HG03060 (cell line): Measurements from ENCODE around the gene PAX5.

Source experiments
- ATAC-seq: cut with Tn5 transposase; IDR thresholded peaks from one replicate; pipeline ENCODE4 v1.9.1; 2021; ENCODE audit warnings: low read depth, moderate number of reproducible peaks; ENCODE audit not compliant: unreplicated experiment

PAX5 gene

DNA sequence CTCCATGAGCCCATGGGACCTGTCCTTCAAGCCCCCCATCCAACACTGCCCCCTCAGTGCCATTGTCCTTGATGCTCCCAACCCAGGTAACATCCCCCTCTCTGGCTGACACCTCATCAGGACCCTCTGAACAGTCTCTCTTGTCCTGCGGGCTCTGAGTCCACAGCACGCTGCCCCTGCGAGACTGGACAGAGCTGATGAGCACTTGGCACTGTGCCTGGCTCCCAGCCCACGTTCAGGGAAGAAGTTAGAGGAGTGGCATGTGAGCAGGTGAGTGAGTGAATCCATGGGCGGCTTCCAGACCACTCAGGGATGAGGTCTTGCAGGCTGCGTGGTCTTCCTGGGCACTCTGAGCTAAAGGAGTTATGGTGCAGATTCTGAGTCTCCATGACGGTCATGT lies 70.7 kb downstream of the PAX5 start:
- no peak for ATAC-seq

DNA sequence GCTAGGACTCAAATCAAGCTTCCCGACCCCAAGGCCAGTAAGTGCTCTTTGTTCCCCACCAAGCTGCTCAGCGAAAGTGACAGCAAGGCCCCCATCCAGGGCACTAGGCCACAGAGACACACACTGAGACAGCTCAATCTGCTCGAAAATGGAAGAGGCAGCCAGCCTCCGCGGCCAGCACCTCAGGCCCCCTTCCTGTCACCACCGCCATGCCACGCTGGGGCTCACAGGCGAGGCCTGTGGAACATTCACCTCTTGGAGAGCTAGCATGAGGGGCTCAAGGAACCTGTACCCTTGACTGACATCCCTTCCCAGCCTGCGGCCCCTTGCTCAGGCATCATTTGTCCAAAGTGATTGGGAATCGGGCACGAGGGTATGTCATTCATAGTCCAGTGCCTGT lies 71.4 kb downstream of the PAX5 start:
- ATAC-seq = no peak

DNA sequence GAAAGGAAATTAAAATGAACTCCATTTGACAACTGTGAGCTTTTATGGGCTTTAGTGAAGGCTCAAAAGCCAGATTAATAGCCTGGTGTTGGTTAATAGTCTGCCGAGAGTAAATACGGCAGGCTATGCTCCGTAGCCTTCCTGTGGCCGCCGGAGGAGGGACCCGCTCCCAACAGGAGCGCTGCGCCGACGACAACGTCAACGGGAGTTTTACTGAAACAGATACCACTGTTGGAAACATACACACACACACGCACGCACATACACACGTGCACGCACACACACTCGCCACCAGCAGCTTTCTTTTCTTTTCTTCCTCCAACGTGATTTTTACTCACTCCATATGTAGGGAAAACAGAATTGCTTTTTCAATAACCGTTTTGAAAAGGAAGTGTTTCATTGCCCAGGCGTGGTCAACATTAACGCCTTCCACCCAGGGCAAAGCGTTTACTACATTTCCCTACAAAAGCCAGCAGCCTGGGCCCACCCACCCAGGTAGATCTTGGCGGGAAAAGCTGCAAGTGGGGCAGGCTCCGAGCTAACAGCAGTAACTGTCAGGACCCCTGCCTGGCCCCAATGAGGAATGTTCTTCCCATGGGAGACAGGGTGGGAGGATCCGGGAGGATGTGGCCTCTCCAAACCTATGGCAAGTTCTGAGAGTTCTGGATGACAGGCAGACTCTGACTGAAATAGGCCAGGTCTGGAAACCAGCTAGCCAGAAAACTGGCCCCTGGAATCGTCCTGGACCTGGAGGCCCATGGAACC lies 72.3 kb downstream of the PAX5 start:
- no peak for ATAC-seq

GRCh38 chr9:36961051-36961450 lies 73.0 kb downstream of the PAX5 start:
- no peak for ATAC-seq

DNA sequence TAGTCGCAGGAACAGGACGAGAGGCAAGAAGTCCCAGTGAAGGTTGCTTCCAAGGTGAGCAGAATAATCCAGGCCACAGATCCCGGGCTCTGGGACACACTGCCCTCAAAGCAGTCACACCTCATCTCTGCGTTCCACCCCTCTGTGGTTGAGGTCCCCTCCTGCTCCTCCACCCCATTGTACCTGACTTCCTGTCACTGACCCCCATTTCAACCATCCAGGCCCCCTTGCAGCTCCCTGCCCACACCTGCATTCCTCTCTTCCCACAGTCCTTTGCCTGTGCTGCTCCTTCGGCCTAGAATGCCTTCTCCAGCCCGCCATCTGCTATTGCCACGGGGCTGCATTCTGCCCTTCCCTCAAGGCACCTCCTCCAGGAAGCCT lies 73.5 kb downstream of the PAX5 start:
- no peak for ATAC-seq

DNA sequence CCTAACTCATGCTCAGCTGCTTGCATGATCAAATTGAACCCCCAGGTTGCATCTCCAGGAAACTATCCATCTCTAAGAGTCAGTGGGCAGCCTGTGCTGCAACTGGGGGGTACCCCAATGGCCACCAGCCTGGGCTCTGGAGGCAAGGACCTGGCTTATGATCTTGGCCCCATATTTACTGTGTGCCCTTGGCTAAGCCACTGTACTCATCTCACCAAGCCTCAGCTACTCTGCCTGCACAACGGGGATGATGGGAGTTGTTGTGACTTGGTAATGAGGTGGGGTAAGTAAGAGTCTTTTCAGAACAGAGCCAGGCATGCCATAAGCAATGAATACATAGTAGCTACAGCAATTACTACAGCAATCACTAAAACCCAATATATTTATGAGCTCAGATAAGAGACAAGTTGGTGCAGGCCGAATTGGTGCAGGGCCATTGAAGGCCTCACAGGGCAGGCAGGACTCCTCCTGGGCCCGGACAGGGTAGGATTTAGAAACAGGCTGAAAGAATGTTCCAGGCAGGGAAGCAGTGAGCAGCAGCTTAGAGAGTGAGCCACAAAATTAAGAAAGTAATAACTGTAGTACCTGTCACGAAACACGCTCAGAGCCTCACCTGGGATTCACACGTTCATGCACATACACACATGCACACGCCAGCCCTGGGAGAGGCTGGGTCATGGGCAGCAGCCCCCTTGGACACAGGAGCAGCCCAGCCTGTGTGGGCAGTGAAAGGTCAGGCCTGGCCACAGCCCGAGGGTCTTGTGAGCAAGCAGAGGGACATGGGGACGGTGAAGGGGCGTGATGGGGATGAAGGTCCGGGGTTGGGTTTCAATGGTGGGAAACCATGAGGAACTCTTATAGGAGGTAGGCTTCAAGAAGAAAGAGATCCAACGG lies 74.1 kb downstream of the PAX5 start:
- ATAC-seq = no peak

DNA sequence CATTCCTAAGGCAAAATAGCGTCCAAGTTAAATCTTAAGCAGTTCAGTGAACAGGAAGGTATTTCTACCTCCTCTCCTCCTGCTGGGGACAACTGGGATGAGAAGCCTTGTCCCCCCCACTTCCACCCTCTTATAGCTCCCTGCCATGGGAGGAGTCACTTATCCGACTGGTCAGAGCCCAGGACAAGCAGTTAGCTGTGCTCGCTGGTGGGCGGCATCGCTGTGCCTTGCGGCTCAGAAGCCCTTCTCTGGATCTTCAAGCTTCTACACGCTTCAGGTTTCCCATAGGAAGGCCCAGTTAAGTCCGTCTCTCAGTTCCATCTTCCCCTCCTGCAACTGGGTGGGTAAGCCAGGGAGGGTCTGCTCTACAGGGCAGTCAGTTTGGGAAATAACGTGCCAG lies 77.2 kb downstream of the PAX5 start:
- ATAC-seq = no peak

GRCh38 chr9:36950389-36950788 lies 83.7 kb downstream of the PAX5 start:
- no peak for ATAC-seq

DNA sequence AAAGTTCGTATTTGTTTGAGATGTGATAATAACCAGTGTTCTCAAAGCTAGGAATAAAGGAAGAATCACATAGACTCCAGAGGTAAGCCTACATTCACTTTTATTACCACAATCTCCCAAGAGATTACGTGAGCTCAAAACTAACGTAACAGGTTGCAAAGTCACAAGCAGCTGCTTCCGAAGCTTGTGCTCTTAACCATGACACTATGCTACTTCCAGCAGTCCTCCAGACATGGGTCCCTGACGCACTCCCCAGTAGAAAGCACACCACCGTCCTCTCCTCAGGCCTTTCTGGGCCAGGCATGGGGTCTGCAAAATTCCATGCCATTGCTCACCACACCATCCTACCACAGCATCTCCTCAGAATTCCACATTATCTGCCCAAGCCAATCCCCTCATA lies 84.6 kb downstream of the PAX5 start:
- no peak for ATAC-seq

- no peak for ATAC-seq
Observed at GRCh38 chr9:36948051-36948450, 86.0 kb downstream of the PAX5 start.

DNA sequence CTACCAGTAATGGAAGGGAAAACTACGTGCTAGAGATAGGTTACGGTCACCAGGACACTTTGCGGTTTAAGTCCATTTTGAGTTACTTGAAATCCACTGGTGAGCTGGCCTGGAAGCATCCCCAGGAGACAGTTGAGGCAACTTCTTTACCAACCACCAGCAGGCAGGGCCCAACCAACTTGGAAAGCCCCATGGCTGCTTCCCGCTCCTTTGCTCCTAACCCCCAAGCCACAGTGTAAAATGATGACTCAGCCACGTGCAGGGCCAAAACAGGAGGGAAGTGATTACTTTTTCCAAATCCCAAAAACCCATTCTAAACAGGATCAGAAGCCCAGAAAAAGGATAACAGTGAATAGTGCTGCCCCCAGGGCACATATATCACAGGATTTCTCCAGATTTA lies 87.4 kb downstream of the PAX5 start:
- no peak for ATAC-seq

GRCh38 chr9:36945999-36946398 lies 88.1 kb downstream of the PAX5 start:
- ATAC-seq = no peak

GRCh38 chr9:36942891-36943290 lies 91.2 kb downstream of the PAX5 start:
- no peak for ATAC-seq

DNA sequence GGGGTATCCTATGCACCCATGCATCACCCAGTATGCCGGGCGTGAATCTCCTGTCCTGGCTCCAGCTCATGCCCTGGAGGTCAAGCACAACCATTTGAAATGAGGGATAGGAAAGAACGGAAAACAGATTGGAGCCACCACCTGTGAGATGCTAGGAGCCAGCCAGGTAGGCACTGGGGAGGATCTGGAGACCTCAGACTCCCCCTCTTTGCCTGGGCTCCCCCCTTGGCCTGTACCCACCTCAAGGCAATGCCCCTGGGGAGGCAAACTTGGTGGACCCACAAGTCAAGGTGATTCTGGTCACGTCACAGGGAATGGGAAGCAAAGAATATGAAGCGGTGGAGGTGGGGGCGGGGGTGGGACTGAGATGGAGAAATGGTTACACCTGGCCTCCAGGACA lies 92.6 kb downstream of the PAX5 start:
- no peak for ATAC-seq

GRCh38 chr9:36940881-36941280 lies 93.2 kb downstream of the PAX5 start:
- ATAC-seq = no peak

DNA sequence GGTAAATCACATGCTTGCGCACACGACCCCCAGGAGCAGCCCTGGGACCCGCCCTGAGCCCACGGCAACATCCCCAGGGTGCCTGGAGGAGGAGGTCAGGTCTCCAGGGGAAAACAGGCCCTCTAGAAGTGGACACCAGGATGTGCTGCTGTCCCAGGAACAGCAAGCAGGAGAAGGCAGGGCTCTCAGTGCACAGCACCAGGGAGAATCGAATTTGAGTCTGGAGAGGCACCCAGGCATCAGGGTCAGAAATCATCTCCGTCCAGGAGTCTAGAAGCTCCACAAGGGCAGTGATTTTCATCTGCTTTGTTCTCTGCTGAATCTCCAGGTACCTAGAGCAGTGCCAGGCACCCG lies 93.6 kb downstream of the PAX5 start:
- no peak for ATAC-seq

- no peak for ATAC-seq
Observed at GRCh38 chr9:36939655-36940499, 94.2 kb downstream of the PAX5 start.

DNA sequence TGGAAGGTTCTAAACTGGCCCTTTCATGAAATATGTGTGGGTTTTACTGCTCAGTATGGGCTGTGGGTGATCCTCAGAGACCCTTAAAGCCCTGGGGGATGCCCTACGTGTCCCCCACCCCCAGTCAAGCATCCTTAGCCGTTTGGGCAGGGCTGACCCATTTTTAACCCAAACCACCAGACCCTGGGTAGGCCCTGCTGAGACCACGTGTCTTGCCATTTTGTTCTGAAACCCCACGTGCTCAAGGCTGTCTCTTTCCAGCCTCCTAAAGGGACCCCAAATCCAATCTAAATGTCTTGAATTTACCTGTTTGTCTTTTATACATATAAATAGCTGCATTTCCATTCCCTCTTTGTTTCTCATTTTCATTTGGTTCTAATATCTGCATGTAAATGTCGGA lies 94.9 kb downstream of the PAX5 start:
- ATAC-seq = no peak

DNA sequence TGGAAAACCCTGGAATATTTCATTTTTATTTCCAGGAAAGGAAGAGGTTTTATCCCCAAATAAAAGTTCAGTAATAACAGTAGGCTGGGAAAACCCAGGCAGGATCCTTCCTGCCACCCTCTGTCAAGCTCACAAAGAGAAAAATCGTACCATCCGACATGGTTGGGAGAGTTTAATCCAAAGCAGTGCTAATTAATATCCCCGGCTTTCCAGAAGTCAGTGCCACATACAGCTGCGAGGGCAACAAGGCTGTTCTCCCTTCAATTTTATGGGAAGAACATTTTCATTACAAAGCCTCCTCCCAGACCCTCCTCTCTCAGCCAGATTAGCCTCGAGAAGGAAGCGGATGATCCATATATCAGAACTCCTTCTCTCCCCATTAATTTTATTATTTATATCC lies 95.5 kb downstream of the PAX5 start:
- no peak for ATAC-seq

- ATAC-seq = no peak
Observed at GRCh38 chr9:36937951-36938350, 96.1 kb downstream of the PAX5 start.

GRCh38 chr9:36937346-36937745 lies 96.7 kb downstream of the PAX5 start:
- no peak for ATAC-seq
